Activated CD8-positive, alpha-beta memory T cell treated with anti-CD3 and anti-CD28 coated beads for 4 hours (primary cell): Measurements from ENCODE around the gene MAST4.
"Not testable (repeated sequence)": the region's sequence is repeated elsewhere in the genome, so short reads cannot be mapped to it uniquely, and the experiment has no call there.

Source experiments
- DNase-seq, 2 donors: peaks; one replicate each; pipeline ENCODE4 v3.0.0-alpha.2; 2020; ENCODE audit warnings: low read depth in 2 of 2

MAST4 gene

GRCh38 chr5:67123819-67124218, 527.6 kb downstream of the MAST4 start:
- no peak for DNase-seq

- no peak for DNase-seq
These were observed 528.4 kb downstream of the MAST4 start for GRCh38 chr5:67124556-67124955.

GRCh38 chr5:67127347-67127895, 531.2 kb downstream of the MAST4 start:
- not testable (repeated sequence) for DNase-seq

DNA sequence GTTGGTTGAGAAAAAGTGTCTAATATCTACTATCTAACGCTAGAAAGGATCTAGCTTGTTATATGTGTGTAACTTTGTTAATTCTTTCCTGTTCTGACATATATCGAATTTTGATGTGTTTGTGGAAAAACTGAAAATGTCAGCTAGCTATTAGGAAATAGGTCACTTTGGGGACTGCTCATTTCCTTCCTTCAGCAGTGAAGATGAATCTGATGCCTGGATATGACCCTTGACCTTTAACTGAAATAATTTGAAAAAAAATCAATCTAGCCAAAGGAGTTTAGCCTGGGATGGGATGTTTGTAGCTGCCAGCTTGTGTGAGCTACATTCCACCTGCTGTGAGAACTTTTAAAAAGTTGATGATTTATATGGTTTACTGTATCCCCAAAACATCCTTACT, 533.6 kb downstream of the MAST4 start:
- DNase-seq, result no peak

DNA sequence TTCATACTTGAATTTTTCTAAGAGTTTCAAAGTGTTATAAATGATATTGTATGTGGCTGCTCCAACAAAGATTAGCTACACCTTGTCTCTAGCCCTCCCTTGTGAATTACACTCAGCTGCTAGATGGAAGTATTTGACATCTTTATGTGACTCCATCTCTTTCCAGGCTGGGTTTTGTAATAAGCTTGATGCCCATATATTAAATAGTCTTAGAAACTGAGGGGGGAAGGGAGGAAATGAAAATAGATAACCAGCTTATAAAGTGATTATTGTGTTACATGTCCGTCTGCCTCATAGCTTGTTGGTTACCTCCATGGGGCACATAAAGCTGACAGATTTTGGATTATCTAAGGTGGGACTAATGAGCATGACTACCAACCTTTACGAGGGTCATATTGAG, 537.0 kb downstream of the MAST4 start:
- DNase-seq, result no peak

GRCh38 chr5:67133776-67134175, 537.6 kb downstream of the MAST4 start:
- no peak for DNase-seq

DNA sequence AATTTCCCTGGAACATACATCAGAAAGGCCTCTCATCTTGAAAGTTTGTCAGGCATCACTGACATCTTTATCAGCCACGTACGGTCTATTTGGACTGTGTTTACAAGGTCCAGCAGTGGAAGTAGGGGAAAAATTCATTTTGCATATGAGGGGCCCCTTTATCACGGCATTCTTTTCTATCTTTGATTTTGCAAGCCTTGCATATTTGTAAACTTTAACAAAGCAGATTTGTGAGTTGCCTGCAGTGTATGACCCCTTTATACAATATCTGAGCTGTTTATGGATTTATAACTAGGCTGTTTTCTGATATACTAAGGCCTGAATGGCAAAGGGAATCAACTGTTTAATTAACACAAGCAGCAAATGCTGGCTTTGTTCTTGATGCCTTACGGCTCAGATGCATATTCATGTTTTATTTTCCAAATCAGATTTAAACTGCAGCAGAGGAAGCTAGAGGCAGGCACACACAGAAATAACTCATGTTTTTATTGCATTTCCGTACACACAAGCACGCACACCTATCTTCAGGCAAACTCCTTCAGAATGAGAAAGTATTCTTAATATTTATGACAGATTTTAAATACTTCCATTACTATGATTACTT, 539.3 kb downstream of the MAST4 start:
- no peak for DNase-seq

- DNase-seq, result no peak
These were observed 542.8 kb downstream of the MAST4 start for GRCh38 chr5:67139030-67139429.

GRCh38 chr5:67140413-67140812, 544.2 kb downstream of the MAST4 start:
- no peak for DNase-seq

GRCh38 chr5:67141644-67142043, 545.5 kb downstream of the MAST4 start:
- DNase-seq, result no peak

DNA sequence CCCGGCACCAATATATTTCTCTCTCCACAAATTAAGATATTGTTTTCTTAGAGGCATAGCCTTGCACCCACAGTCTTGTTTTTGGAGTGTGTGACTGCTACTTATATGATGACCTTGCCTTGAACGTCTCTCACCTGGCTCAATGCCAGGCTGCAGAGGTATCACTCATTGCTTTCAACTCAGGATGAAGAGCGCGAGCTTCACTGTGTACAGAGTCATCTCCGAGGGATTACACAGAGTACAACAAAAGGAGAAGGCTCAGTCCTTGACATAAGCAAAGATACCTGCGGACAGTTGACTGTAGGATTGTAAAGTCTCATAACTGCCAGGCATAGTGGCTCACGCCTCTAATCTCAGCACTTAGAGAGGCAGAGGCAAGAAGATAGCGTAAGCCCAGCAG, 546.6 kb downstream of the MAST4 start:
- no peak for DNase-seq

DNA sequence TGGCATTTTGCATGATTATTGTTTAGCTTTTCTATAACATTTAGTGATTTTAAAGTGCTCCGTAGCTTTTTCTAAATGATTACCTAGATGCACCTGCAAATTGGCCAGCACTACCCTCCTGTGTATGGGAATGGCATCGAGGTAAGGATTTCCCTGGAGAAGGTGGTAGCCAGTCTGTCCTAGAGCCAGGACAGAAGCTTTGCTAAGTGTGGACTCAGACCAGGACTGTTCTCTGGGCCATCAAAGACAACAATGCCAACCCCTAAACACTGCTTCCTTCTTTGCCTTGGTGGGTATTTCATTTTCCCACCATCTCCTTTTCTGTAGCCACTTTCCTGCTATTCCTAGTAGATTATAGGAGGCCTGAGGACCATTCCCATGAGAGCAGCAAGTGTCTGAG, 547.4 kb downstream of the MAST4 start:
- DNase-seq, result no peak

DNA sequence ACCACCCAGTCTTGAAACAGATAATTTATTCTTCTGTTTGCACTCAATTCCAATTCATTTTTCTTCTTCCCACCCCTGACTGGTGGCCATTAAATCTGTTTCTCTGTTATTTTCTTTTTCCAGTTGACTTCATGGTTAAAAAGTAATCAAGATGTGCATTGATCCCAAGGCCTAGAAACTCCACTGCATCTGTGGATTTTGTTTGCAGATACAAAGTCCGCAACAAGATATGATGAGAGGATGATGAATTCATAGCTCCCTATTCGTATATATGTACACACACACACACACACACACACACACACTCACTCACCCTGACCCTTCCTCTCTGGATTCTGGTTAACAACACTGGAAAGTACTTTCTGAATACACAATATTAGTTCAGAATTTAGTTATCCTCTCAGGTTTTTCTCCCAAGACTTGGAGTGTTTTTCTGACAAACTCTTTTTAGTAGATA, 548.0 kb downstream of the MAST4 start:
- no peak for DNase-seq

- no peak for DNase-seq
These were observed 550.4 kb downstream of the MAST4 start for GRCh38 chr5:67146574-67146973.

- no peak for DNase-seq
These were observed 550.8 kb downstream of the MAST4 start for GRCh38 chr5:67146981-67147380.

- no peak for DNase-seq
These were observed 551.6 kb downstream of the MAST4 start for GRCh38 chr5:67147760-67148159.

- no peak for DNase-seq
These were observed 553.1 kb downstream of the MAST4 start for GRCh38 chr5:67149057-67149950.

GRCh38 chr5:67149951-67150523, 553.8 kb downstream of the MAST4 start:
- no peak for DNase-seq

GRCh38 chr5:67152400-67152799, 556.2 kb downstream of the MAST4 start:
- no peak for DNase-seq

DNA sequence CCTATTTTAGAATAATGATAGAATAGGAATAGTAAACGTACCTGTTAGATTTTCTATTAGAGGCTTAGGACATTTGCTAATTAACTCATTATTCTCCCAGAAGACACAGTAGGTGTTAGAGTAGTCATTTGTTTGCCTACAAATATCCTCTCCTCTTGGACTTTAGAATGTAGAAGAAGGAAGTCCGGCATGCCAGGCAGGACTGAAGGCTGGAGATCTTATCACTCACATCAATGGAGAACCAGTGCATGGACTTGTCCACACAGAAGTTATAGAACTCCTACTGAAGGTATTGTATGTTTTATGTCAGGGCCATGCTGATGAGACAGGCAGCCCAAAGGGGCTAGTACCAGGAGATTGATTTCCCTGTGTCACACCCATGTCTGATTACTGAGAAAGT, 557.1 kb downstream of the MAST4 start:
- DNase-seq, result no peak

DNA sequence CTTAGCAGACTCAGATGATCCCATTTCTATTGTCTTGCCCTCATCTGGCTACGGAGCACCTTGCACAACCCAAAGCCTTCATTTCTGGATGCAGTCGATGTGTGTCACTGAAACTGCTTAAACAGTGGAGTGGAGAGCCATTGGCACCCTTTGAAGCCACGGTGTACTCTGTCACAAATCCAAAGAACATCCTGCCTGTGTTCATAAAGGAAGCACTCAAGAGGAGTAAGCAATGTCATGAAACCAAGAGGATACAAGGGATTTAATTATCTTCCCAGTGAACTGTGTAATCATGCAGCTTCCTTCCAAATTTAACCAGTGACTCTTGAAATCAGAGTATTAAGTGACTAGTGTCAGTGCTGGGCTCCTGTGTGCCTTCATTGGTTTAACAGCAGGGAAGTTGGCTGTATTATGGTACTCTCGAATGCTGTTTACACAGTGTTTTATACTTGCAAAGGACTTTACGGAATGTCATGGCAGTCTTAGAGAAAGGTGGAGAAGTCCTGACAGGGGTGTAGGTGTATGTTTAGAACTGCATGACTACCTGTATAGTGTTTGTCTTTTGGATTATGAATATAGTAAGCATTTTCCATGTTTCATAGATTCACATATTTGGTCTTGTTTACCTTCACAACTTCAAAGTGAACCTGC, 558.5 kb downstream of the MAST4 start:
- DNase-seq, result no peak

GRCh38 chr5:67156976-67157583, 560.9 kb downstream of the MAST4 start:
- DNase-seq, result no peak
